ENCODE data around the gene SCT. TPM values are rescaled to one million over a fixed set of nuclear protein-coding genes. Genes with fewer than 3 reads are reported as not detected.
A peak's percentile ranks its signal among the peaks of the same experiment; 100 is the strongest.

SCT gene
- total and polyA plus RNA-seq, 2 of the 8 experiments (the other 6 are each of a cell fraction or from before 2014, with no cell fraction given) = 1.7 to 2.0 TPM

DNA sequence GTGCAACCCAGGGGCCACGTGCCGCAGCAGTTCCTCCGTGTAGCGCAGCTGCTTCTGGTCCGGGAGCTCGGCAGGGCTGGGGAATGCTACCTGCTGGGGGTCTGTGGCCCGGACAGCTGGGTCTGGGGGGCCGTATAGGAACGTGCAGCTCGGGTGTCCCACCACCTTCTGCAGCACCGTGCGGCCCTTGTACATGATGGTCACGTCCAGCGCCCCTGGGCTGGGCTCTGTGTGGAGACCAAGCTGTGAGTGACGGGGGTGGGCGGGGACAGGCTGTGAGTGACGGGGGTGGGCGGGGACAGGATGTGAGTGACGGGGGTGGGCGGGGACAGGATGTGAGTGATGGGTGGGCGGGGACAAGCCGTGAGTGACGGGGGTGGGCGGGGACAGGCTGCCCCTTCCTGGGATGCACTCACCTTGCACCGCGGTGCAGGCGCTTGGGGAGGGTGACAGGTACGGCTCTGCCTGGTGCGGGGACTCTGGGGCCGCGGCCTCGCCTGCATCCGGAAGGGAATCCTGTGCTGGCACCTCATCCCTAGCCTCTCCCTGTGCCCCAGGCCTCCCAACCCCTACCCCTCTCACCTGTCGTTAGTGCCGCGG, 13.5 kb downstream of the SCT start:
- Histone ChIP-seq H3K14ac (ENCODE audit: insufficient read length) (no peak overlapping the region), H3K56ac (replicated peaks; ENCODE audit: insufficient read length, low read depth, low read length) (no peak overlapping the region), H2BK12ac (ENCODE audit: low read depth, low read length) (no peak overlapping the region), H3K9me3 (ENCODE audit: insufficient read depth in 2 of 2, low read depth in 1 of 2, low read length in 1 of 2) (no peaks in the 10 kb centered on the region), H2BK5ac (ENCODE audit: low read depth, low read length) (no peak overlapping the region), H4K20me1 (replicated peaks in 1 of 2; ENCODE audit: control insufficient read depth in 1 of 2, insufficient read depth in 2 of 2, low read length in 2 of 2) (peaks cover 21 to 26% of the 10 kb centered on the region in 2 experiments), H3K27ac (ENCODE audit: low read depth, low read length) (no peak overlapping the region), H4K8ac (ENCODE audit: extremely low read depth, insufficient read depth, low read length) (peak overlapping the region; percentile 59; the same call in 1 of the 2 replicates), H4K91ac (replicated peaks; ENCODE audit: insufficient read length, low read length) (no peak overlapping the region), H4K5ac (ENCODE audit: insufficient read length, low read depth, low read length) (no peak overlapping the region), H2AFZ (ENCODE audit: low read length) (no peak overlapping the region), H3K79me2 (ENCODE audit: control insufficient read depth in 1 of 2, insufficient read depth in 2 of 2, low read length in 2 of 2) (no peaks in the 10 kb centered on the region), H3K4me3 (ENCODE audit: extremely low read depth in 1 of 4, insufficient read depth in 2 of 4, low read depth in 3 of 4, low read length in 4 of 4) (peak overlapping the region in 1 of 4 experiments; percentile 32; a peak in 1 of 8 replicates), H3K36me3 (ENCODE audit: control insufficient read depth in 2 of 4, insufficient read depth in 4 of 4, low read length in 3 of 4) (peaks cover 16 to 40% (median 32%) of the 10 kb centered on the region in 4 experiments), H2BK120ac (replicated peaks; ENCODE audit: low read depth, low read length) (no peak overlapping the region), H2AK5ac (ENCODE audit: low read depth, low read length) (no peak overlapping the region), H3K4me2 (ENCODE audit: insufficient read depth in 1 of 2, low read depth in 2 of 2, low read length in 2 of 2) (peak overlapping the region in 1 of 2 experiments; percentile 33; a peak in 2 of 4 replicates), H3K27me3 (replicated peaks in 1 of 4; ENCODE audit: control insufficient read depth in 3 of 4, extremely low read depth in 1 of 4, insufficient read depth in 3 of 4, low read length in 3 of 4) (no peaks in the 10 kb centered on the region), H3K4ac (replicated peaks; ENCODE audit: insufficient read length, low read depth, low read length) (no peak overlapping the region), H3K23ac (ENCODE audit: insufficient read length) (no peak overlapping the region), H3K23me2 (ENCODE audit: low read depth, low read length) (peaks cover 3% of the 10 kb centered on the region; the same call in 1 of the 2 replicates), H3K79me1 (ENCODE audit: low read depth, low read length) (peaks cover 6% of the 10 kb centered on the region), H2BK20ac (ENCODE audit: low read length) (no peak overlapping the region), H3K4me1 (replicated peaks in 1 of 4; ENCODE audit: control insufficient read depth in 3 of 4, insufficient read depth in 4 of 4, low read length in 3 of 4) (peaks cover 0 to 15% (median 3%) of the 10 kb centered on the region in 4 experiments; a peak in 5 of 7 replicates), H2BK15ac (ENCODE audit: low read length) (no peak overlapping the region), H3K9ac (replicated peaks in 1 of 4; ENCODE audit: extremely low read depth in 1 of 4, low read depth in 3 of 4, low read length in 3 of 4) (no peak overlapping the region), H3K18ac (ENCODE audit: extremely low read depth, low read length) (no peak overlapping the region)
- POLR2A ChIA-PET (ENCODE audit: partially characterized antibody) = interaction anchor here (0.6 to 2.3 kb wide), 11 partner anchors 12 to 164 kb away, joined by 3 to 20 read pairs (median 4); partner anchors contain the start of genes DRD4, SCT and TALDO1
- FAIRE-seq (no peak), DNase-seq (ENCODE audit: low read depth in 1 of 2, low spot score in 2 of 2) (peak; percentile 64 to 86)
- 58% methylated on average over 20 of the region's 36 CpGs; no CpG with 5 or more reads in 1 of the 2 experiments for WGBS, 2 experiments (ENCODE audit: extremely low coverage in 1 of 2, insufficient coverage in 1 of 2, insufficient read length in 1 of 2, insufficient replicate concordance in 2 of 2, low coverage in 1 of 2, low lambda C conversion rate in 2 of 2, missing lambda C conversion rate in 1 of 2)
- CTCF ChIA-PET (ENCODE audit: partially characterized antibody) = interaction anchor here (0.6 to 2.4 kb wide), 7 partner anchors 10 to 110 kb away, joined by 3 to 11 read pairs (median 7); no protein-coding TSS in a partner anchor
- TF ChIP-seq POLR2AphosphoS5 (IDR thresholded peaks at IDR 0.05; ENCODE audit: low read depth, low read length) = peak; percentile 47
- TF ChIP-seq SP1 (IDR thresholded peaks at IDR 0.05; ENCODE audit: low read depth, low read length) = 0 out of 2 replicates have a peak, but pooled peaks have one; percentile 28
- TF ChIP-seq SIN3A (conservative IDR thresholded peaks at IDR 0.05 in 1 of 2, IDR thresholded peaks at IDR 0.05 in 1 of 2; ENCODE audit: low read depth in 1 of 2, low read length in 2 of 2) = 0 out of 4 replicates have a peak, but pooled peaks of 1 of the 2 experiments have one; percentile 28
- TF ChIP-seq, protein P1, sequence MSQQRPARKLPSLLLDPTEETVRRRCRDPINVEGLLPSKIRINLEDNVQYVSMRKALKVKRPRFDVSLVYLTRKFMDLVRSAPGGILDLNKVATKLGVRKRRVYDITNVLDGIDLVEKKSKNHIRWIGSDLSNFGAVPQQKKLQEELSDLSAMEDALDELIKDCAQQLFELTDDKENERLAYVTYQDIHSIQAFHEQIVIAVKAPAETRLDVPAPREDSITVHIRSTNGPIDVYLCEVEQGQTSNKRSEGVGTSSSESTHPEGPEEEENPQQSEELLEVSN (IDR thresholded peaks at IDR 0.05) = no peak
- no peak for TF ChIP-seq CHD1 (IDR thresholded peaks at IDR 0.05; ENCODE audit: low read depth, low read length)
- no peak for TF ChIP-seq NRF1 (IDR thresholded peaks at IDR 0.05; ENCODE audit: low read depth, low read length)
- no peak for TF ChIP-seq RNF2 (IDR thresholded peaks at IDR 0.05; ENCODE audit: borderline replicate concordance, low read depth, low read length, missing control alignments, poor library complexity, severe bottlenecking)
- TF ChIP-seq EP300 (IDR thresholded peaks at IDR 0.05; ENCODE audit: borderline replicate concordance in 1 of 2, low read depth in 2 of 2, low read length in 2 of 2) = no peak
- TF ChIP-seq, protein P2, sequence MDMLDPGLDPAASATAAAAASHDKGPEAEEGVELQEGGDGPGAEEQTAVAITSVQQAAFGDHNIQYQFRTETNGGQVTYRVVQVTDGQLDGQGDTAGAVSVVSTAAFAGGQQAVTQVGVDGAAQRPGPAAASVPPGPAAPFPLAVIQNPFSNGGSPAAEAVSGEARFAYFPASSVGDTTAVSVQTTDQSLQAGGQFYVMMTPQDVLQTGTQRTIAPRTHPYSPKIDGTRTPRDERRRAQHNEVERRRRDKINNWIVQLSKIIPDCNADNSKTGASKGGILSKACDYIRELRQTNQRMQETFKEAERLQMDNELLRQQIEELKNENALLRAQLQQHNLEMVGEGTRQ (IDR thresholded peaks at IDR 0.05; ENCODE audit: low read length) = no peak
